Measurements from ENCODE around the gene PLXNA2. TPM values are rescaled to one million over a fixed set of nuclear protein-coding genes. Genes with fewer than 3 reads are reported as not detected.

PLXNA2 gene
- total RNA-seq, 1 experiment from 2014 or later: 10.2 TPM

DNA sequence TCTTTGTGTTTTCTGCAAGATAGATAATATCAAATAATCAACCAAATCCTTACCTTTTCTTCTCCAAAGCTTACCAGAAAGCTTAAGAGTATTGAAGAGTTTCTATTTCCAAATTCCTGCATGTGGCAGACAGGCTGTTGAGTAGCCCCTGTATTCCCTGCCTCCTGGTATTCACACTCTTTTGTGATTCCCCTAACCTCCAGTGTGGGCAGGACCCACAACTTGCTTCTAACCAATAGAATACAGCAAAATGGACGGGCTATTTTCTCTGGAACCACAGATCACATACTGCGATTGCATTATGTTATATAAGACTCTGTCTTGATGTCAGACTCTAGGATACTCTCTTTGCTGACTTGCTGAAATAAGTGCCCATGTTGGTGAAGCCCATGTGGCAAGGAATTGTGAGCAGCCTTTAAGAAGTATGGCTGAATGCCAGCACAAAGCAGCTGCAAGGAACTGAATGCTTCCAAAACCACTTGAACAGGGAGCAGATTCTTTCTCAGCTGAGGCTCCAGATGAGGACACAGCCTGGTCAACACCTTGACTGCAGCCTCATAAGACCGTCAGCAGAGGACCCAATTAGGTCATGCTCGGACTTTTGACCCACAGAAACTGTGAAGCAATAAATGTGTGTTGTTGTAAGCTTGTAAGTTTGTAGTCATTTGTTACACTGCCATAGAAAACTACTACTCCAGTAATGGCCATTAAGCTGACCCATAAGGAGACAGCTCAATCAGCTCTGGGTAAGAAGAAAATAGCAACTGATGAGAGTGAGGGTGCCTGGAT, 47.9 kb upstream of the PLXNA2 start:
- H3K4me1 ChIP-seq (replicated peaks; ENCODE audit: insufficient read depth): no peaks in the 10 kb centered on the region
- no peak overlapping the region for H3K27ac ChIP-seq
- no peak for DNase-seq
- CTCF ChIA-PET: no interaction called here
- TF ChIP-seq, protein P1, sequence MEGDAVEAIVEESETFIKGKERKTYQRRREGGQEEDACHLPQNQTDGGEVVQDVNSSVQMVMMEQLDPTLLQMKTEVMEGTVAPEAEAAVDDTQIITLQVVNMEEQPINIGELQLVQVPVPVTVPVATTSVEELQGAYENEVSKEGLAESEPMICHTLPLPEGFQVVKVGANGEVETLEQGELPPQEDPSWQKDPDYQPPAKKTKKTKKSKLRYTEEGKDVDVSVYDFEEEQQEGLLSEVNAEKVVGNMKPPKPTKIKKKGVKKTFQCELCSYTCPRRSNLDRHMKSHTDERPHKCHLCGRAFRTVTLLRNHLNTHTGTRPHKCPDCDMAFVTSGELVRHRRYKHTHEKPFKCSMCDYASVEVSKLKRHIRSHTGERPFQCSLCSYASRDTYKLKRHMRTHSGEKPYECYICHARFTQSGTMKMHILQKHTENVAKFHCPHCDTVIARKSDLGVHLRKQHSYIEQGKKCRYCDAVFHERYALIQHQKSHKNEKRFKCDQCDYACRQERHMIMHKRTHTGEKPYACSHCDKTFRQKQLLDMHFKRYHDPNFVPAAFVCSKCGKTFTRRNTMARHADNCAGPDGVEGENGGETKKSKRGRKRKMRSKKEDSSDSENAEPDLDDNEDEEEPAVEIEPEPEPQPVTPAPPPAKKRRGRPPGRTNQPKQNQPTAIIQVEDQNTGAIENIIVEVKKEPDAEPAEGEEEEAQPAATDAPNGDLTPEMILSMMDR (conservative IDR thresholded peaks at IDR 0.05): no peak
- TF ChIP-seq EZH2 (IDR thresholded peaks at IDR 0.05; ENCODE audit: low read depth): no peak
- POLR2A ChIA-PET (ENCODE audit: unreplicated experiment): no interaction called here
- H3K27me3 ChIP-seq (ENCODE audit: insufficient read depth, low read depth): peaks cover 93% of the 10 kb centered on the region
- BruUV-seq (replicated peaks): no TSS peak
- H3K9me3 ChIP-seq (ENCODE audit: insufficient read depth, low read depth): no peaks in the 10 kb centered on the region
- no peaks in the 10 kb centered on the region for H3K9me2 ChIP-seq (ENCODE audit: insufficient read depth)
- H3K4me2 ChIP-seq: no peak overlapping the region
- no peaks in the 10 kb centered on the region for H3F3A ChIP-seq (ENCODE audit: insufficient read depth, low read depth)
- intact Hi-C loops (cut with micrococcal nuclease; ENCODE audit: unreplicated experiment): no loop called here
- H2AFZ ChIP-seq: no peak overlapping the region
- H4K20me1 ChIP-seq (ENCODE audit: insufficient read depth): no peaks in the 10 kb centered on the region; the same call in 1 of the 2 replicates
- H3K4me3 ChIP-seq: no peak overlapping the region
- H3K36me3 ChIP-seq (ENCODE audit: low read depth): no peaks in the 10 kb centered on the region
- no peaks in the 10 kb centered on the region for H3K79me2 ChIP-seq (ENCODE audit: low read depth)

DNA sequence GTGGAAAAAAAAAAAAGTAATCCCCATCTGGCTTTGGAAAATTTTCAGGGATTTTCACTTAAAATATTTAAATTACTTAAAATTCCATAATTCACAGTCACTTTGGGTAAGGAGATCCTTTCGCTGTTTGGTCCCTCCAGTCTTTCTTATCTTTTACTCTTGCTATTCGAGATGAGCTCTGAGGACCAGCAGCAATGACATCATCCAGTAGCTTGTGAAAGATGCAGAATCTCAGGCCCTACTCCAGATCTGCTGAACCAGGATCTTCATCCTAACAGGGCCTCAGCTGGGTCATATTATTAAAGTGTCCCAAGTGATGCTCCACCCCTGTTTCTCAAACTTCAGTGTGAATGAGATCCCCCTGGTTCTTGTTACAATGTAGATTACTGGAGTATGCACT, 46.9 kb upstream of the PLXNA2 start:
- Histone ChIP-seq H3K4me3 (no peak overlapping the region), H4K20me1 (ENCODE audit: insufficient read depth) (no peaks in the 10 kb centered on the region; the same call in 1 of the 2 replicates), H3K9me2 (ENCODE audit: insufficient read depth) (no peaks in the 10 kb centered on the region), H3K27me3 (ENCODE audit: insufficient read depth, low read depth) (peaks cover 93% of the 10 kb centered on the region), H2AFZ (no peak overlapping the region), H3K27ac (no peak overlapping the region), H3K4me2 (no peak overlapping the region), H3K79me2 (ENCODE audit: low read depth) (no peaks in the 10 kb centered on the region), H3K9me3 (ENCODE audit: insufficient read depth, low read depth) (no peaks in the 10 kb centered on the region), H3K4me1 (replicated peaks; ENCODE audit: insufficient read depth) (no peaks in the 10 kb centered on the region), H3F3A (ENCODE audit: insufficient read depth, low read depth) (no peaks in the 10 kb centered on the region), H3K36me3 (ENCODE audit: low read depth) (no peaks in the 10 kb centered on the region)
- TF ChIP-seq EZH2 (IDR thresholded peaks at IDR 0.05; ENCODE audit: low read depth): no peak
- TF ChIP-seq, protein P1 (conservative IDR thresholded peaks at IDR 0.05): no peak
- no TSS peak for BruUV-seq (replicated peaks)
- CTCF ChIA-PET: no interaction called here
- intact Hi-C loops (cut with micrococcal nuclease; ENCODE audit: unreplicated experiment): no loop called here
- no peak for DNase-seq
- POLR2A ChIA-PET (ENCODE audit: unreplicated experiment): no interaction called here

DNA sequence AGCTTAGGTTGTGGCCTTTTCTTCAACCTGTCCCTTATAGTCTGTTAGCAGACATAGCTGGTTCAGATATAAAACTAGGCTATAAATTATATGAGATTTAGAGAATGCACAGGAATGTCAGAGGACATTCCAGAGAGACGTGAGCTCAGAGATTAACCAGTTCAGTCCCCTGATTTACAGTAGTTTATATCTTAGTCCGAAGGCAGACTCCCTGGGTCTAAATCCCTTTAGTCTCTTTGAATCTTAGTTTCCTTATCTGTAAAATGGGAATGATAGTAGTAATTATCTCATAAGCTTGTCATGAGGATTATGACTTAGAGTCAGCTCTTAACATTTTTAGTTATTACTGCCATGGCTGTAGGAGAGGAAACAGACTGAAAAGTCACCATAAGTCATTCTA, 45.5 kb upstream of the PLXNA2 start:
- POLR2A ChIA-PET (ENCODE audit: unreplicated experiment): no interaction called here
- CTCF ChIA-PET: no interaction called here
- BruUV-seq (replicated peaks): no TSS peak

More for the DNA sequence above, 45.5 kb upstream of the PLXNA2 start:
- Histone ChIP-seq H3K9me3 (ENCODE audit: insufficient read depth, low read depth) (no peaks in the 10 kb centered on the region), H2AFZ (no peak overlapping the region), H3K79me2 (ENCODE audit: low read depth) (no peaks in the 10 kb centered on the region), H4K20me1 (ENCODE audit: insufficient read depth) (no peaks in the 10 kb centered on the region; the same call in 1 of the 2 replicates), H3K27ac (no peak overlapping the region), H3K36me3 (ENCODE audit: low read depth) (no peaks in the 10 kb centered on the region), H3K27me3 (ENCODE audit: insufficient read depth, low read depth) (peaks cover 95% of the 10 kb centered on the region), H3K4me2 (no peak overlapping the region), H3K4me1 (replicated peaks; ENCODE audit: insufficient read depth) (no peaks in the 10 kb centered on the region), H3K4me3 (no peak overlapping the region), H3F3A (ENCODE audit: insufficient read depth, low read depth) (no peaks in the 10 kb centered on the region), H3K9me2 (ENCODE audit: insufficient read depth) (no peaks in the 10 kb centered on the region)
- no peak for TF ChIP-seq EZH2 (IDR thresholded peaks at IDR 0.05; ENCODE audit: low read depth)
- TF ChIP-seq, protein P1 (conservative IDR thresholded peaks at IDR 0.05): no peak
- intact Hi-C loops (cut with micrococcal nuclease; ENCODE audit: unreplicated experiment): no loop called here
- no peak for DNase-seq

Measured in PC-9 (cell line).